OCI-LY3 (cell line): ENCODE results near the gene NFKB2.

Source experiments
- CTCF ChIP-seq: fragments of 200-600, 300-600 bp; sonication (generic); IDR thresholded peaks from 2 replicates; pipeline ENCODE4 v1.5.1; 2014; ENCODE audit warnings: antibody characterized with exemption, low read length, low read depth
- EZH2phosphoT487 ChIP-seq: fragments of 200-600 bp; shearing (Covaris generic); IDR thresholded peaks from 2 replicates; pipeline ENCODE4 v1.6.1; 2018; ENCODE audit warnings: antibody characterized with exemption, mixed run types, low read depth

GRCh38 chr10:102401735-102402511 lies 6.4 kb downstream of the NFKB2 start:
- no peak for TF ChIP-seq CTCF
- no peak for TF ChIP-seq EZH2phosphoT487
